Mesendoderm (in vitro differentiated cells): Measurements from ENCODE around the gene RPS19BP1. TPM values are rescaled to one million over a fixed set of nuclear protein-coding genes. Genes with fewer than 3 reads are reported as not detected.

Experiments
- DNase-seq: peaks from one replicate; pipeline ENCODE4 v3.0.0; 2013
- H2AK5ac ChIP-seq: 2 replicates; pipeline ENCODE4 v1.6.1; 2013; ENCODE audit warnings: low read length, inconsistent platforms
- H2BK120ac ChIP-seq: 2 replicates; pipeline ENCODE4 v1.6.1; 2013; ENCODE audit warnings: low read depth, mild to moderate bottlenecking, low read length, moderate library complexity, mixed read lengths
- H2BK15ac ChIP-seq: replicated peaks from 2 replicates; pipeline ENCODE4 v1.6.1; 2013; ENCODE audit warnings: low read depth, mild to moderate bottlenecking, moderate library complexity
- H2BK5ac ChIP-seq: 2 replicates; pipeline ENCODE4 v1.6.1; 2013; ENCODE audit warnings: low read length, inconsistent platforms
- H3K18ac ChIP-seq: 2 replicates; pipeline ENCODE4 v1.6.1; 2013; ENCODE audit warnings: mild to moderate bottlenecking, low read length, mixed read lengths
- H3K23ac ChIP-seq: one replicate; pipeline ENCODE4 v1.6.1; 2013; ENCODE audit warnings: low read length
- H3K27ac ChIP-seq: 2 replicates; pipeline ENCODE4 v1.5.1; 2013; ENCODE audit warnings: low read depth, mild to moderate bottlenecking, inconsistent platforms, low read length, moderate library complexity
- H3K27me3 ChIP-seq: 2 replicates; pipeline ENCODE4 v1.6.1; 2013; ENCODE audit warnings: low read length, control low read depth, mild to moderate bottlenecking, inconsistent platforms; ENCODE audit not compliant: insufficient read depth, poor library complexity
- H3K36me3 ChIP-seq: 2 replicates; pipeline ENCODE4 v1.6.1; 2013; ENCODE audit warnings: low read length, inconsistent platforms; ENCODE audit not compliant: control insufficient read depth, insufficient read depth
- H3K4ac ChIP-seq: one replicate; pipeline ENCODE4 v1.6.1; 2013; ENCODE audit warnings: low read depth, mild to moderate bottlenecking, low read length, moderate library complexity
- H3K4me1 ChIP-seq: 2 replicates; pipeline ENCODE4 v1.6.1; 2013; ENCODE audit warnings: low read depth, low read length, inconsistent platforms; ENCODE audit not compliant: control insufficient read depth
- H3K4me2 ChIP-seq: 2 replicates; pipeline ENCODE4 v1.6.1; 2013; ENCODE audit warnings: low read length
- H3K4me3 ChIP-seq: 2 replicates; pipeline ENCODE4 v1.5.1; 2013; ENCODE audit warnings: mild to moderate bottlenecking, low read length
- H3K56ac ChIP-seq: one replicate; pipeline ENCODE4 v1.6.1; 2013; ENCODE audit warnings: low read length
- H3K79me1 ChIP-seq: 2 replicates; pipeline ENCODE4 v1.6.1; 2013; ENCODE audit warnings: low read length, inconsistent platforms
- H3K79me2 ChIP-seq: 2 replicates; pipeline ENCODE4 v1.6.1; 2013; ENCODE audit warnings: mild to moderate bottlenecking, low read length; ENCODE audit not compliant: control insufficient read depth, insufficient read depth
- H3K9ac ChIP-seq: 2 replicates; pipeline ENCODE4 v1.6.1; 2013; ENCODE audit warnings: low read length, inconsistent platforms
- H4K5ac ChIP-seq: one replicate; pipeline ENCODE4 v1.6.1; 2013; ENCODE audit warnings: low read length
- H4K8ac ChIP-seq: one replicate; pipeline ENCODE4 v1.6.1; 2013; ENCODE audit warnings: low read depth, mild to moderate bottlenecking, control low read depth, low read length, moderate library complexity
- WGBS: extraction: QIAGEN DNeasy Blood & Tissue Kit; methylation state at CpG from one replicate; pipeline ENCODE4 v1.1.7; 2013; ENCODE audit warnings: low lambda C conversion rate, missing lambda C conversion rate; ENCODE audit not compliant: insufficient coverage; ENCODE audit errors: extremely low coverage; 5-methylcytosine and 5-hydroxymethylcytosine counted together
- polyA plus RNA-seq, 2 experiments: library from polyadenylated mRNA; stranded (reverse); fragments of 200-250 nt; gene quantifications; one replicate each; pipeline ENCODE4 v1.2.3, GENCODE V29; 2013

The RPS19BP1 gene
- 84.4 TPM for polyA plus RNA-seq (2013, experiment 1 of 2)
- 84.3 TPM for polyA plus RNA-seq (2013, experiment 2 of 2)

DNA sequence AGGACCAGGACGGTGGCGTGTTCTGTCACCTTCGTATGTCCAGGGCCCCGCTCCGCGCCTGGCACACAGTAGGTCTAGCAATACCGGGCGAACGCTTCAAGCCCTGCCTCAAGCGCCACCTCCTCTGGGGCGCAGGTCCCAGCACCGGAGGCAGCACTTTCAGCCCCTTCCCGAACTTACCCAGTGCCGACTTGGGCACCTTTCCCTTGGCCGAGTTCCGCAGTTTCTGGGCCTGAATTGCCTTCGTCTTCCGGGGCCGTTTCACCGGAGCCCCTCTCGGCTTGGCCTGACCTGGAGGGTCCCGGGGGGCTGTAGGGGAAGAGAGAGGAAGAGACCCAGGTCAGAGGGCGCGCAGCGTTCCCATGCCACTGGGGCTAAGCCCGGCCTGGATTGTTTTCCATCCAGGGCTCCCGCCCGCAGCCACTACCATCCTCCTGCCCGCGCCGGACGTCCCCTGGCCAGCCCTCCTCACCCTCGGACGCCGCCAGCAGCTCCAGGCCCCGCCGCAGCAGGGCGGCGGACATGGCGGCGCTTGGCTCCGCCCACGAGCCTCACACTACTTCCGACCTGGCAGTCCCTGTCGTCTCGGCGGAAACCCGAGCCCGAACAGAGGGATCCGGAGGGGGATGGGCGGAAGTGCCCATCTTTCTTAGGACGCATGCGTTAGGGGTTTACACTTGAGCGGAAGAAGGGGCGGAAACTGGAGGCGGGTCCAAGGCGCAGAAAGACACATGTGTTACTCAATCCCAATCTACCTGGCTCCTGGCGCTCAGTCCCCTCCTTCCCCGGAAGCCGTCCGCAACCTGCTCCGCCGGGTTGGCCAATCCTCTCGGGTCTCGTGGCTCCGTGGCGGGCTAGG lies at the start of gene RPS19BP1:
RPS19BP1 (minus strand) TSS at position 534 of the 859 bp plus-strand sequence; CDS start at position 524, 10 bp downstream.
- H2BK15ac ChIP-seq, result no peak within 1 kb of the TSS
- no CpG with 5 or more reads among the region's 67 CpGs for WGBS
- peak within 1 kb of the TSS; percentile 83 for H3K23ac ChIP-seq
- H3K18ac ChIP-seq, result peak within 1 kb of the TSS; percentile 69
- peak; percentile 100 for DNase-seq
- H3K27ac ChIP-seq, result peak within 1 kb of the TSS; percentile 51
- peak within 1 kb of the TSS; percentile 97 for H3K56ac ChIP-seq
- no peaks in the 10 kb centered on the region for H3K27me3 ChIP-seq
- no peak within 1 kb of the TSS for H4K5ac ChIP-seq
- peaks cover 14% of the 10 kb centered on the region for H3K79me2 ChIP-seq
- H3K36me3 ChIP-seq, result peaks cover 6% of the 10 kb centered on the region
- H3K9ac ChIP-seq, result peak within 1 kb of the TSS; percentile 97
- H3K79me1 ChIP-seq, result peaks cover 21% of the 10 kb centered on the region
- no peak within 1 kb of the TSS for H4K8ac ChIP-seq
- peaks cover 13% of the 10 kb centered on the region for H3K4me1 ChIP-seq
- peak within 1 kb of the TSS; percentile 72 for H2BK5ac ChIP-seq
- peak within 1 kb of the TSS; percentile 96 for H3K4me2 ChIP-seq
- H2AK5ac ChIP-seq, result peak within 1 kb of the TSS; percentile 87
- H3K4me3 ChIP-seq, result peak within 1 kb of the TSS; percentile 88
- H2BK120ac ChIP-seq, result no peak within 1 kb of the TSS
- peak within 1 kb of the TSS; percentile 89 for H3K4ac ChIP-seq

- no peak overlapping the region for H3K56ac ChIP-seq
- H3K79me2 ChIP-seq, result no peaks in the 10 kb centered on the region
- H3K4ac ChIP-seq, result no peak overlapping the region
- no peak overlapping the region for H2BK15ac ChIP-seq
- no peak overlapping the region for H2AK5ac ChIP-seq
- no peak overlapping the region for H3K4me2 ChIP-seq
- WGBS, result no CpG with 5 or more reads among the region's 8 CpGs
- no peak overlapping the region for H2BK5ac ChIP-seq
- no peak overlapping the region for H2BK120ac ChIP-seq
- no peak overlapping the region for H3K4me3 ChIP-seq
- H3K79me1 ChIP-seq, result no peaks in the 10 kb centered on the region
- H3K27me3 ChIP-seq, result no peaks in the 10 kb centered on the region
- no peaks in the 10 kb centered on the region for H3K36me3 ChIP-seq
- H3K4me1 ChIP-seq, result peaks cover 2% of the 10 kb centered on the region
- no peak overlapping the region for H3K18ac ChIP-seq
- no peak overlapping the region for H4K8ac ChIP-seq
- no peak overlapping the region for H3K9ac ChIP-seq
- H3K27ac ChIP-seq, result no peak overlapping the region
- H3K23ac ChIP-seq, result no peak overlapping the region
- H4K5ac ChIP-seq, result no peak overlapping the region
- no peak for DNase-seq
Observed at GRCh38 chr22:39581303-39581702, 48.8 kb upstream of the RPS19BP1 start.

GRCh38 chr22:39580795-39581194 lies 48.2 kb upstream of the RPS19BP1 start:
- no peak overlapping the region for H3K23ac ChIP-seq
- H3K4ac ChIP-seq, result no peak overlapping the region
- H3K4me2 ChIP-seq, result no peak overlapping the region
- no CpG with 5 or more reads among the region's 6 CpGs for WGBS
- no peak overlapping the region for H3K56ac ChIP-seq
- no peak overlapping the region for H3K4me3 ChIP-seq
- H4K5ac ChIP-seq, result no peak overlapping the region
- H2BK120ac ChIP-seq, result no peak overlapping the region
- no peak overlapping the region for H3K18ac ChIP-seq
- no peak overlapping the region for H3K9ac ChIP-seq
- no peaks in the 10 kb centered on the region for H3K79me2 ChIP-seq
- no peak for DNase-seq
- peaks cover 2% of the 10 kb centered on the region for H3K4me1 ChIP-seq
- H2BK5ac ChIP-seq, result no peak overlapping the region
- H3K36me3 ChIP-seq, result no peaks in the 10 kb centered on the region
- H3K27ac ChIP-seq, result no peak overlapping the region
- no peaks in the 10 kb centered on the region for H3K27me3 ChIP-seq
- no peak overlapping the region for H4K8ac ChIP-seq
- H3K79me1 ChIP-seq, result no peaks in the 10 kb centered on the region
- no peak overlapping the region for H2AK5ac ChIP-seq
- H2BK15ac ChIP-seq, result no peak overlapping the region

GRCh38 chr22:39580006-39580441 lies 47.5 kb upstream of the RPS19BP1 start:
- Histone ChIP-seq H3K27me3 (no peaks in the 10 kb centered on the region), H2BK5ac (no peak overlapping the region), H3K23ac (no peak overlapping the region), H3K4me2 (no peak overlapping the region), H3K79me2 (no peaks in the 10 kb centered on the region), H4K5ac (no peak overlapping the region), H4K8ac (no peak overlapping the region), H3K56ac (no peak overlapping the region), H2BK120ac (no peak overlapping the region), H3K18ac (no peak overlapping the region), H3K27ac (no peak overlapping the region), H3K4ac (no peak overlapping the region), H2BK15ac (no peak overlapping the region), H3K36me3 (no peaks in the 10 kb centered on the region), H2AK5ac (no peak overlapping the region), H3K9ac (no peak overlapping the region), H3K79me1 (no peaks in the 10 kb centered on the region), H3K4me3 (no peak overlapping the region), H3K4me1 (peaks cover 2% of the 10 kb centered on the region)
- no CpG with 5 or more reads among the region's 5 CpGs for WGBS
- DNase-seq, result no peak

DNA sequence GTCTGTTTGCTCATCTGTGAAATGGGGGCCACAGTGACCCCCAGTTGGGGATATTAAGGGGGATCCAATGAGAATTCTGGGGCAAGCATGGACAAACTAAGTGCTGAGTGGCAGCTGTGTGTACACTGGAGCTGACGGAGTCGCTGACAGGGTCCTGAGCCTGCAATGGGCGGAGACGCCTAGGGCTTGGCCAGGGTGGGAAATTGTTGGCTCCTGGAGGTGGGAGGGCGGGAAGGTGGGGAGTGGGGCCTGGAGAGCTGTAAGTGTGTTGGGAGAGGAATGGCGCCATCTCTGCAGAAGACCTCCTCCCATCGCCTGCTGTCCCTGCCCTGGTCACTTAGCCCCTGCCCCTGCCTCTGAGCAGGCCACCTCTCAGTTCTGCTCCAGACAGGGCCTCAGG lies 45.4 kb upstream of the RPS19BP1 start:
- Histone ChIP-seq H3K18ac (no peak overlapping the region), H3K36me3 (no peaks in the 10 kb centered on the region)

More for the DNA sequence above, 45.4 kb upstream of the RPS19BP1 start:
- H2BK120ac ChIP-seq, result no peak overlapping the region
- H3K9ac ChIP-seq, result no peak overlapping the region
- no CpG with 5 or more reads among the region's 7 CpGs for WGBS
- no peak overlapping the region for H3K56ac ChIP-seq
- H3K79me2 ChIP-seq, result no peaks in the 10 kb centered on the region
- no peak for DNase-seq
- no peak overlapping the region for H2BK15ac ChIP-seq
- no peak overlapping the region for H3K4me2 ChIP-seq
- peaks cover 2% of the 10 kb centered on the region for H3K4me1 ChIP-seq
- H2BK5ac ChIP-seq, result no peak overlapping the region
- no peak overlapping the region for H4K5ac ChIP-seq
- no peaks in the 10 kb centered on the region for H3K27me3 ChIP-seq
- H3K23ac ChIP-seq, result no peak overlapping the region
- H3K27ac ChIP-seq, result no peak overlapping the region
- no peak overlapping the region for H2AK5ac ChIP-seq
- no peak overlapping the region for H4K8ac ChIP-seq
- no peaks in the 10 kb centered on the region for H3K79me1 ChIP-seq
- no peak overlapping the region for H3K4me3 ChIP-seq
- no peak overlapping the region for H3K4ac ChIP-seq
